Ishikawa (cell line): ENCODE measurements around the gene CSAD.

ENCODE experiments used
- CEBPB ChIP-seq: IDR thresholded peaks from 2 replicates; pipeline ENCODE4 v1.6.1; 2012
- CREB1 ChIP-seq: IDR thresholded peaks from 2 replicates; pipeline ENCODE4 v1.6.1; 2012; ENCODE audit warnings: low read depth
- EGR1 ChIP-seq: IDR thresholded peaks from 2 replicates; pipeline ENCODE4 v1.6.1; 2012
- EP300 ChIP-seq: IDR thresholded peaks from 2 replicates; pipeline ENCODE4 v1.6.1; 2012; ENCODE audit warnings: borderline replicate concordance
- FOXM1 ChIP-seq: IDR thresholded peaks from 2 replicates; pipeline ENCODE4 v1.6.1; 2012; ENCODE audit warnings: low read depth, borderline replicate concordance
- NFIC ChIP-seq: IDR thresholded peaks from 2 replicates; pipeline ENCODE4 v1.6.1; 2012
- RAD21 ChIP-seq: IDR thresholded peaks from 2 replicates; pipeline ENCODE4 v1.6.1; 2012; ENCODE audit warnings: low read depth
- TAF1 ChIP-seq: IDR thresholded peaks from 2 replicates; pipeline ENCODE4 v1.6.1; 2012; ENCODE audit warnings: low read depth, mild to moderate bottlenecking
- TCF12 ChIP-seq: IDR thresholded peaks from 2 replicates; pipeline ENCODE4 v1.6.1; 2012; ENCODE audit warnings: low read depth
- TEAD4 ChIP-seq: IDR thresholded peaks from 2 replicates; pipeline ENCODE4 v1.6.1; 2012
- YY1 ChIP-seq: IDR thresholded peaks from 2 replicates; pipeline ENCODE4 v1.6.1; 2012; ENCODE audit warnings: low read depth
- ZBTB7A ChIP-seq: IDR thresholded peaks from 2 replicates; pipeline ENCODE4 v1.6.1; 2012; ENCODE audit warnings: low read depth
- TF ChIP-seq, protein P1 (sequence below): IDR thresholded peaks from 2 replicates; pipeline ENCODE4 v1.6.1; 2012
- TF ChIP-seq, protein P2 (sequence below): IDR thresholded peaks from 2 replicates; pipeline ENCODE4 v1.6.1; 2012
- TF ChIP-seq, protein P3 (sequence below): IDR thresholded peaks from 2 replicates; pipeline ENCODE4 v1.6.1; 2012; ENCODE audit warnings: low read depth, mild to moderate bottlenecking

CSAD gene

DNA sequence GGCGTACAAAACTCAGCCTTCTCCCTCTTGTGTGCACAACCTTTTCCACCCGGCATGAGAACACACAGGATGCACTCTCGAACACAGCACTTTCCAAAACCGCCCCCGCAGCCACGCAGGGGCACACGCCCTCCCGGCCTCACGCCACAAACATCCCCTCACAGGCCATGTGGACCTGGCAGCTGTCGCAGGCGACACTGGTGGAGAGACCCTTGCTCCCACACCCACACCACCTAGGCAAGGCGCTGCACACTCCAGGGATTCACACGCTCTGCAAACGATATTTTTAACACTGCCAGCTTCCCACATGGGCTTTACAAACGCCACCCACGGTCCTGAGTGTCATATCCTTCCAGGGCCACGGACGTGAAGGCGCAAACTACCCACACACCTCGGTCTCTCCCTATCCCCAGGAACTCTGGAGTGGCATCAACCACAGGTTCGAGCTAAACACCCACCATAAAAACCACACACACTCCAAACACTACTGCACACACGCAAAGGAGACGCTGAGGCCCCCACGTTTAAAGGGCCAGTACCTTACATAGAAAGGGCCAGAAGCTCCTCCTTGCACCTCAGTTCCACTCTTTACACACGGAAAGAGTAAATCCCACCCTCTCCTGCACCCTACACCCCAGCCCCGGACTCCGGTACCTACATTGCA lies 38.7 kb upstream of the CSAD start:
- TF ChIP-seq YY1 (no peak), TEAD4 (no peak), ZBTB7A (no peak), NFIC (no peak), RAD21 (no peak), TAF1 (no peak), CEBPB (no peak), FOXM1 (no peak), TCF12 (no peak), EP300 (no peak), CREB1 (no peak), EGR1 (no peak)
- TF ChIP-seq, protein P1, sequence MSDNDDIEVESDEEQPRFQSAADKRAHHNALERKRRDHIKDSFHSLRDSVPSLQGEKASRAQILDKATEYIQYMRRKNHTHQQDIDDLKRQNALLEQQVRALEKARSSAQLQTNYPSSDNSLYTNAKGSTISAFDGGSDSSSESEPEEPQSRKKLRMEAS, result no peak
- TF ChIP-seq, protein P2, sequence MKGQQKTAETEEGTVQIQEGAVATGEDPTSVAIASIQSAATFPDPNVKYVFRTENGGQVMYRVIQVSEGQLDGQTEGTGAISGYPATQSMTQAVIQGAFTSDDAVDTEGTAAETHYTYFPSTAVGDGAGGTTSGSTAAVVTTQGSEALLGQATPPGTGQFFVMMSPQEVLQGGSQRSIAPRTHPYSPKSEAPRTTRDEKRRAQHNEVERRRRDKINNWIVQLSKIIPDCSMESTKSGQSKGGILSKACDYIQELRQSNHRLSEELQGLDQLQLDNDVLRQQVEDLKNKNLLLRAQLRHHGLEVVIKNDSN, result no peak
- TF ChIP-seq, protein P3, sequence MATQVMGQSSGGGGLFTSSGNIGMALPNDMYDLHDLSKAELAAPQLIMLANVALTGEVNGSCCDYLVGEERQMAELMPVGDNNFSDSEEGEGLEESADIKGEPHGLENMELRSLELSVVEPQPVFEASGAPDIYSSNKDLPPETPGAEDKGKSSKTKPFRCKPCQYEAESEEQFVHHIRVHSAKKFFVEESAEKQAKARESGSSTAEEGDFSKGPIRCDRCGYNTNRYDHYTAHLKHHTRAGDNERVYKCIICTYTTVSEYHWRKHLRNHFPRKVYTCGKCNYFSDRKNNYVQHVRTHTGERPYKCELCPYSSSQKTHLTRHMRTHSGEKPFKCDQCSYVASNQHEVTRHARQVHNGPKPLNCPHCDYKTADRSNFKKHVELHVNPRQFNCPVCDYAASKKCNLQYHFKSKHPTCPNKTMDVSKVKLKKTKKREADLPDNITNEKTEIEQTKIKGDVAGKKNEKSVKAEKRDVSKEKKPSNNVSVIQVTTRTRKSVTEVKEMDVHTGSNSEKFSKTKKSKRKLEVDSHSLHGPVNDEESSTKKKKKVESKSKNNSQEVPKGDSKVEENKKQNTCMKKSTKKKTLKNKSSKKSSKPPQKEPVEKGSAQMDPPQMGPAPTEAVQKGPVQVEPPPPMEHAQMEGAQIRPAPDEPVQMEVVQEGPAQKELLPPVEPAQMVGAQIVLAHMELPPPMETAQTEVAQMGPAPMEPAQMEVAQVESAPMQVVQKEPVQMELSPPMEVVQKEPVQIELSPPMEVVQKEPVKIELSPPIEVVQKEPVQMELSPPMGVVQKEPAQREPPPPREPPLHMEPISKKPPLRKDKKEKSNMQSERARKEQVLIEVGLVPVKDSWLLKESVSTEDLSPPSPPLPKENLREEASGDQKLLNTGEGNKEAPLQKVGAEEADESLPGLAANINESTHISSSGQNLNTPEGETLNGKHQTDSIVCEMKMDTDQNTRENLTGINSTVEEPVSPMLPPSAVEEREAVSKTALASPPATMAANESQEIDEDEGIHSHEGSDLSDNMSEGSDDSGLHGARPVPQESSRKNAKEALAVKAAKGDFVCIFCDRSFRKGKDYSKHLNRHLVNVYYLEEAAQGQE, result no peak

DNA sequence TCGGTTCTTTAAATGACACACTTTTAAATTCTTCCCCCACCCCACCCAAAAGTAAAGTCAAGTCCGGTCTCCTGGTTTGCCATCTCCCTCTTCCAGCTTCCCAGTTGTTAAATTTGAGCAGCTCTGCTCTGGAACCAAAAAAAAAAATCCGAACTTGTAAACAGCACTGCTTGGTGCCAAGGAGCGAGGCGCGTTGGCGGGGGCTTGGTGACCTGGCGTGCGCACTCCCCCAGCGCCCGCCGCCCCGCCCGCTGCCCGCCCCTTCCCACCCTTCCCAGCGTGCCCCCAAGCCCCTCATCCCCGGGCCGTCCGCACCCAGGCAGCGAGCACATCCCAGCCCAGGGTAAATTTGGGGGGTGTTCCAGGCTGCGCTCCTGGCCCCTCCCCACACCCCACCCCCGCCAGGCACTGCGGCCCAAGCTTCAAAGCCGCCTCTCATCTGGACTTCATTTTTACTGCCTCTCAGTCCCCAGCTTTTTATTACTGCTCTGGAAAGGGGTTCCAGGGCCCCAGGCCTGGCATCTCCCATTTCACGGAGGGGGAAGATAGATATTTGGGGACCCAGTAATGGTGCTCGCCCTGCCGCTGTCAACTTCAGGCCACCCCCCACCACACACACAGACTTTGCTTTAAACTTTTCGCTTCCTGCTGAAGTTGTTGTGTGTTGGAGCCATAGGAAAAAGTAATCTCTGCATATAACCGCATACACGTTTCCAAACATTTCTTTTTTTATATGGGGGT lies 38.0 kb upstream of the CSAD start:
- TF ChIP-seq, protein P2, result no peak
- TF ChIP-seq YY1, result no peak
- no peak for TF ChIP-seq CEBPB
- no peak for TF ChIP-seq EGR1
- TF ChIP-seq, protein P3, result no peak
- TF ChIP-seq TCF12, result no peak
- no peak for TF ChIP-seq CREB1
- TF ChIP-seq FOXM1, result no peak
- no peak for TF ChIP-seq TEAD4
- no peak for TF ChIP-seq ZBTB7A

DNA sequence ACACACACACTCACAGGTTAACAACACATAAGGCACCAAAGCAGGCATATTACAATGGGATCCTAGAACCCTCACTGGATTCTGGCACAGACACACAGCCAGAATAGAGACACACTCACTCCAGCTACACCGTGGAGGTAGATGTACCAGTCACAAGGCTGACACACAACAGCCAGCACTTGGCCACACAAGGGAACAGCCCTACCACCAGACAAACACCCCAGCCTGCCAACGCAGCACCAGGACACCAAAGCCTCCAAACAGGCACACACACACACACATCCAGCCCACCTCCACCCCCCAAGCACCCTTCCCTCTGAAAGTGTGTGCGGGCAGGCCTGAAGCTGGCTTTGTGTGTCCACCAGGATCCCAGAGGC lies 37.2 kb upstream of the CSAD start:
- TF ChIP-seq CEBPB (no peak), TEAD4 (no peak), YY1 (no peak), EGR1 (no peak), TAF1 (no peak), EP300 (no peak), TCF12 (no peak), NFIC (no peak), CREB1 (no peak), FOXM1 (no peak), RAD21 (no peak), ZBTB7A (no peak)
- TF ChIP-seq, protein P2, result no peak
- TF ChIP-seq, protein P1, result no peak
- TF ChIP-seq, protein P3, result no peak
